H9 (cell line): ENCODE results near the gene CDK8. TPM values are rescaled to one million over a fixed set of nuclear protein-coding genes. Genes with fewer than 3 reads are reported as not detected.

ENCODE experiments used
- DNase-seq: peaks from one replicate; pipeline ENCODE4 v3.0.0-alpha.2; 2017
- H2AFZ ChIP-seq: one replicate; pipeline ENCODE4 v1.6.1; 2013; ENCODE audit warnings: mild to moderate bottlenecking, low read length, control low read depth, moderate library complexity
- H2AK5ac ChIP-seq: 2 replicates; pipeline ENCODE4 v1.6.1; 2013; ENCODE audit warnings: low read length, control low read depth, mixed read lengths; ENCODE audit not compliant: insufficient read length
- H2BK120ac ChIP-seq: one replicate; pipeline ENCODE4 v1.6.1; 2013; ENCODE audit warnings: low read depth, mild to moderate bottlenecking, low read length, control low read depth, inconsistent platforms; ENCODE audit not compliant: poor library complexity, severe bottlenecking
- H2BK12ac ChIP-seq: 2 replicates; pipeline ENCODE4 v1.6.1; 2013; ENCODE audit warnings: low read length, control low read depth, mixed read lengths, low read depth; ENCODE audit not compliant: insufficient read length
- H2BK15ac ChIP-seq: 2 replicates; pipeline ENCODE4 v1.6.1; 2013; ENCODE audit warnings: low read depth, low read length, control low read depth
- H2BK20ac ChIP-seq: one replicate; pipeline ENCODE4 v1.6.1; 2013; ENCODE audit warnings: low read depth, mild to moderate bottlenecking, low read length, control low read depth, inconsistent platforms; ENCODE audit not compliant: poor library complexity, severe bottlenecking
- H2BK5ac ChIP-seq: 2 replicates; pipeline ENCODE4 v1.6.1; 2013; ENCODE audit warnings: low read length, control low read depth, mixed read lengths; ENCODE audit not compliant: insufficient read length
- H3K14ac ChIP-seq: 2 replicates; pipeline ENCODE4 v1.6.1; 2013; ENCODE audit warnings: low read length, control low read depth; ENCODE audit not compliant: insufficient read depth
- H3K18ac ChIP-seq: 2 replicates; pipeline ENCODE4 v1.6.1; 2013; ENCODE audit warnings: low read depth, mild to moderate bottlenecking, mixed read lengths, low read length, control low read depth; ENCODE audit not compliant: insufficient read length
- H3K23ac ChIP-seq: 2 replicates; pipeline ENCODE4 v1.6.1; 2013; ENCODE audit warnings: low read length, control low read depth, mixed read lengths, low read depth; ENCODE audit not compliant: insufficient read length
- H3K23me2 ChIP-seq: 2 replicates; pipeline ENCODE4 v1.6.1; 2013; ENCODE audit warnings: low read depth, mild to moderate bottlenecking, mixed read lengths, low read length, control low read depth; ENCODE audit not compliant: insufficient read length, poor library complexity, severe bottlenecking
- H3K27ac ChIP-seq: 2 replicates; pipeline ENCODE4 v1.5.1; 2013; ENCODE audit warnings: low read length, control low read depth, mixed read lengths, low read depth; ENCODE audit not compliant: insufficient read length
- H3K27me3 ChIP-seq: 2 replicates; pipeline ENCODE4 v1.6.1; 2013; ENCODE audit warnings: low read length, control low read depth, inconsistent platforms; ENCODE audit not compliant: insufficient read depth
- H3K4ac ChIP-seq: 2 replicates; pipeline ENCODE4 v1.6.1; 2013; ENCODE audit warnings: low read depth, mild to moderate bottlenecking, control low read depth, inconsistent platforms, low read length, moderate library complexity
- H3K4me1 ChIP-seq: 2 replicates; pipeline ENCODE4 v1.6.1; 2013; ENCODE audit warnings: low read length, control low read depth, inconsistent platforms; ENCODE audit not compliant: insufficient read depth
- H3K4me2 ChIP-seq: 2 replicates; pipeline ENCODE4 v1.6.1; 2013; ENCODE audit warnings: low read length, control low read depth, mixed read lengths; ENCODE audit not compliant: insufficient read length, insufficient read depth
- H3K56ac ChIP-seq: 2 replicates; pipeline ENCODE4 v1.6.1; 2013; ENCODE audit warnings: low read depth, mild to moderate bottlenecking, mixed read lengths, low read length, control low read depth; ENCODE audit not compliant: insufficient read length
- H3K79me1 ChIP-seq: 2 replicates; pipeline ENCODE4 v1.6.1; 2013; ENCODE audit warnings: low read depth, mild to moderate bottlenecking, moderate library complexity, low read length, control low read depth, inconsistent platforms; ENCODE audit not compliant: insufficient read depth, poor library complexity, severe bottlenecking
- H3K79me2 ChIP-seq: 2 replicates; pipeline ENCODE4 v1.6.1; 2013; ENCODE audit warnings: low read length, control low read depth, inconsistent platforms; ENCODE audit not compliant: insufficient read depth
- H3K9ac ChIP-seq: 2 replicates; pipeline ENCODE4 v1.6.1; 2013; ENCODE audit warnings: low read length, control low read depth, mixed read lengths; ENCODE audit not compliant: insufficient read length; ENCODE audit errors: extremely low read depth
- H3K9me3 ChIP-seq: one replicate; pipeline ENCODE4 v1.6.1; 2013; ENCODE audit warnings: low read depth, low read length, inconsistent platforms; ENCODE audit not compliant: control insufficient read depth
- H3T11ph ChIP-seq: one replicate; pipeline ENCODE4 v1.6.1; 2013; ENCODE audit warnings: mild to moderate bottlenecking, low read length, control low read depth, inconsistent platforms
- H4K20me1 ChIP-seq: one replicate; pipeline ENCODE4 v1.6.1; 2013; ENCODE audit not compliant: control insufficient read depth, insufficient read length, insufficient read depth
- H4K5ac ChIP-seq: 2 replicates; pipeline ENCODE4 v1.6.1; 2013; ENCODE audit warnings: low read depth, mild to moderate bottlenecking, mixed read lengths, low read length, control low read depth; ENCODE audit not compliant: insufficient read length
- H4K8ac ChIP-seq: replicated peaks from 2 replicates; pipeline ENCODE4 v1.6.1; 2013; ENCODE audit warnings: low read length, control low read depth, mixed read lengths, low read depth; ENCODE audit not compliant: insufficient read length
- H4K91ac ChIP-seq: 2 replicates; pipeline ENCODE4 v1.6.1; 2013; ENCODE audit warnings: low read depth, mild to moderate bottlenecking, moderate library complexity, mixed read lengths, low read length, control low read depth; ENCODE audit not compliant: insufficient read length
- H3K27ac Mint-ChIP-seq, 3 experiments: 2 replicates in 2 of 3; 3 replicates in 1 of 3; pipeline ENCODE4 v1.8.0; 2020 to 2021; ENCODE audit warnings: mixed read lengths in 3 of 3, mild to moderate bottlenecking in 1 of 3, moderate library complexity in 1 of 3
- H3K27me3 Mint-ChIP-seq: 2 replicates; pipeline ENCODE4 v1.8.0; 2021; ENCODE audit warnings: low read depth, mild to moderate bottlenecking, moderate library complexity, mixed read lengths
- H3K36me3 Mint-ChIP-seq, 3 experiments: 2 replicates in 2 of 3; 3 replicates in 1 of 3; pipeline ENCODE4 v1.8.0; 2020 to 2021; ENCODE audit warnings: low read depth in 3 of 3, mixed read lengths in 3 of 3; ENCODE audit not compliant: insufficient read depth in 1 of 3
- H3K4me1 Mint-ChIP-seq, 2 experiments: 2 replicates each; pipeline ENCODE4 v1.8.0; 2020; ENCODE audit warnings: mixed read lengths in 2 of 2
- H3K4me3 Mint-ChIP-seq, 2 experiments: 2 replicates in 1 of 2; 3 replicates in 1 of 2; pipeline ENCODE4 v1.8.0; 2020 to 2021; ENCODE audit warnings: mild to moderate bottlenecking in 2 of 2, mixed read lengths in 2 of 2, moderate library complexity in 1 of 2
- H3K9me3 Mint-ChIP-seq, 2 experiments: 2 replicates in 1 of 2; 3 replicates in 1 of 2; pipeline ENCODE4 v1.8.0; 2020; ENCODE audit warnings: mild to moderate bottlenecking in 2 of 2, mixed read lengths in 2 of 2, moderate library complexity in 1 of 2
- CTCF ChIP-seq: fragments of 200-600 bp; sonication (generic); conservative IDR thresholded peaks from 3 replicates; pipeline ENCODE4 v1.8.0; 2021; ENCODE audit warnings: antibody characterized with exemption, mild to moderate bottlenecking
- WGBS: extraction: QIAGEN DNeasy Blood & Tissue Kit; methylation state at CpG from one replicate; pipeline ENCODE4 v1.1.7; 2013; ENCODE audit warnings: missing lambda C conversion rate, low lambda C conversion rate, mixed read lengths; ENCODE audit not compliant: insufficient read length; ENCODE audit errors: extremely low coverage; 5-methylcytosine and 5-hydroxymethylcytosine counted together
- total RNA-seq: library from RNA; stranded (reverse); gene quantifications from 2 replicates; pipeline ENCODE4 v1.2.1, GENCODE V29; 2021

The CDK8 gene
- total RNA-seq, 1 experiment from 2014 or later, result 18.1 TPM

GRCh38 chr13:26401578-26402021 is 147.7 kb downstream of the CDK8 start:
- H4K8ac ChIP-seq, result no peak overlapping the region
- no peak overlapping the region for H2BK15ac ChIP-seq
- Mint-ChIP-seq H3K4me3 (no peak overlapping the region), H3K27me3 (no peaks in the 10 kb centered on the region), H3K27ac (no peak overlapping the region), H3K9me3 (no peaks in the 10 kb centered on the region), H3K36me3 (peaks cover 10 to 43% (median 14%) of the 10 kb centered on the region in 3 experiments; a peak in 6 of 7 replicates), H3K4me1 (no peaks in the 10 kb centered on the region)
- no peak overlapping the region for H2AK5ac ChIP-seq
- no peak overlapping the region for H2BK20ac ChIP-seq
- no peak overlapping the region for H3K18ac ChIP-seq
- H3K23ac ChIP-seq, result no peak overlapping the region
- no peak overlapping the region for H3K14ac ChIP-seq
- H2AFZ ChIP-seq, result no peak overlapping the region
- H3K9me3 ChIP-seq, result no peaks in the 10 kb centered on the region
- DNase-seq, result no peak
- H3K79me2 ChIP-seq, result no peaks in the 10 kb centered on the region
- H4K20me1 ChIP-seq, result no peaks in the 10 kb centered on the region
- no peak overlapping the region for H3K56ac ChIP-seq
- H3K79me1 ChIP-seq, result no peaks in the 10 kb centered on the region
- no peak overlapping the region for H4K91ac ChIP-seq
- no peak overlapping the region for H2BK12ac ChIP-seq
- H2BK5ac ChIP-seq, result no peak overlapping the region
- no peaks in the 10 kb centered on the region for H3K4me1 ChIP-seq
- no peak overlapping the region for H4K5ac ChIP-seq
- H3K4ac ChIP-seq, result no peak overlapping the region
- H3K27me3 ChIP-seq, result no peaks in the 10 kb centered on the region; the same call in 1 of the 2 replicates
- no peak overlapping the region for H3K9ac ChIP-seq
- no peak overlapping the region for H2BK120ac ChIP-seq
- no CpG with 5 or more reads among the region's 3 CpGs for WGBS
- H3K4me2 ChIP-seq, result no peak overlapping the region
- no peaks in the 10 kb centered on the region for H3K23me2 ChIP-seq
- H3T11ph ChIP-seq, result no peak overlapping the region
- no peak for TF ChIP-seq CTCF
- H3K27ac ChIP-seq, result no peak overlapping the region
